ENCODE results near the gene CD2. TPM values are rescaled to one million over a fixed set of nuclear protein-coding genes. Genes with fewer than 3 reads are reported as not detected.

Gene CD2
- total and polyA plus RNA-seq, 8 donors = 1.7 to 14.3 (median 3.9) TPM; not detected in 1

DNA sequence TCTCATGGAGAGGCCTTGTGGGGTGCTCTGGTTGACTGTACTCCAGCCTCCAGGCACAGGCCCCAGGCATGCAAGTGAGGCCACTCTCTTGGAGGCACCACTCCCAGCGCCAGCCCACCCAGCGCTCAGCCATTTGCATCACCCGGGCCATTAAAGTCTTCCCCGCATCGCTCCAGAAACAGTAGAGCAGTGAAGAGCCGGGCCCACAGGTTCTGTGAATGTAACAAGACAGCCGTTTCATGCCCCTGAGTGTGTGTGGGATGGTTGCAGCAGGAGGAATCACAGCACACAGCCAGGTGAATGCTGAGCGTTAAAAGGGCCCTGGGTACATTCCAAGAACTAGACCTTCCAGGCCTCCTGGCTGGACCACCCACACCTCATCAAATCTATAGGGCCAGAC is 19.0 kb upstream of the CD2 start:
- Histone ChIP-seq H3K4me3 (no peak overlapping the region), H3K36me3 (no peaks in the 10 kb centered on the region), H3K4me1 (no peaks in the 10 kb centered on the region), H3K27me3 (no peaks in the 10 kb centered on the region), H3K27ac (no peak overlapping the region), H3K9me3 (no peaks in the 10 kb centered on the region)
- no peak for TF ChIP-seq POLR2AphosphoS5 (IDR thresholded peaks at IDR 0.05)
- TF ChIP-seq, protein P1, sequence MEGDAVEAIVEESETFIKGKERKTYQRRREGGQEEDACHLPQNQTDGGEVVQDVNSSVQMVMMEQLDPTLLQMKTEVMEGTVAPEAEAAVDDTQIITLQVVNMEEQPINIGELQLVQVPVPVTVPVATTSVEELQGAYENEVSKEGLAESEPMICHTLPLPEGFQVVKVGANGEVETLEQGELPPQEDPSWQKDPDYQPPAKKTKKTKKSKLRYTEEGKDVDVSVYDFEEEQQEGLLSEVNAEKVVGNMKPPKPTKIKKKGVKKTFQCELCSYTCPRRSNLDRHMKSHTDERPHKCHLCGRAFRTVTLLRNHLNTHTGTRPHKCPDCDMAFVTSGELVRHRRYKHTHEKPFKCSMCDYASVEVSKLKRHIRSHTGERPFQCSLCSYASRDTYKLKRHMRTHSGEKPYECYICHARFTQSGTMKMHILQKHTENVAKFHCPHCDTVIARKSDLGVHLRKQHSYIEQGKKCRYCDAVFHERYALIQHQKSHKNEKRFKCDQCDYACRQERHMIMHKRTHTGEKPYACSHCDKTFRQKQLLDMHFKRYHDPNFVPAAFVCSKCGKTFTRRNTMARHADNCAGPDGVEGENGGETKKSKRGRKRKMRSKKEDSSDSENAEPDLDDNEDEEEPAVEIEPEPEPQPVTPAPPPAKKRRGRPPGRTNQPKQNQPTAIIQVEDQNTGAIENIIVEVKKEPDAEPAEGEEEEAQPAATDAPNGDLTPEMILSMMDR (IDR thresholded peaks at IDR 0.05) = no peak
- WGBS, 5 donors = 84 to 96% (median 87%) methylated on average over 8 of the region's 8 CpGs
- intact Hi-C loops (cut with DNase I; ENCODE audit: low total_unique reads) = loop anchor here (5.0 kb wide), 1 partner anchor 317 kb away; no protein-coding TSS in a partner anchor
- DNase-seq = no peak

DNA sequence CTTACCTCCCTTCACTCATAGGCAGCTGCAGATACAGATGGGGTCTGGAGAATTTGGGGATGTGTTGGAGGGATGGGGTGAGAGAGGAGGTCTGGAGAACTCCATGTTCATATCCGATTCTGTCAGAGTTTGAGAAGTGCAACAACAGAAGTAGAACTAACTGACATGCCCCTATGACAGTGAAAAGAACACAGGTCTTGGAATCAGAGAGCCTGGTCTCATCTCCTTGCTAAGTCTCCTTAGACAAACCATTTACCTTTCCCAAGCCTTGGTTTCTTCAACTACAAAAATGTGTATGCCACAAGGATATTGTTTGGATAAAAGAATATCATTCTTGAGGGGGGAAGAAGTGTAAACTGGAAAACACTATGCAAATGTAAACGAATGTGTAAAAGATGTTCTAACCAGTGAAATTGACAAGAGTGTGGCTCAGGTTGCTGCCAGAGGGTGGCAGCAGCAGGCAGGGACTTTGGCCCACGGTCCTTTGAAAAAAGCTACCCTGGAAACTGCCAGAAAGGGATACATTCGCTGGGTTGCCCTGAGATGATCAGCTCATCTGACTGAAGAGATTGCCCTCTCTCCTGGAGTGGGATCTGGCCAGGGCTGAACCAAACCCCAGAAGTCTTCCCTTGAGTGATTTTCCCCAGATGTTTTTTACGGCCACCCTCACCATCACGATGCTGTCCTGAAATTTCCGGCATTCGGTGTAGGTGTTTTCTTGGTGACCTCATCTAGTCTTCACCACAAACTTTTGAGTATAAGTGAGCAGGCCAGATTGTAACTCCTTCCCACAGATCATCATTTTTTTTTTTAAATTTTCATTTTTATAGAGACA is 17.0 kb upstream of the CD2 start:
- no peaks in the 10 kb centered on the region for H3K36me3 ChIP-seq
- peak; percentile 59 to 83 for DNase-seq
- intact Hi-C loops (cut with DNase I; ENCODE audit: low total_unique reads) = loop anchor here (5.0 kb wide), 1 partner anchor 315 kb away; no protein-coding TSS in a partner anchor
- no peaks in the 10 kb centered on the region for H3K27me3 ChIP-seq
- no peak for TF ChIP-seq EP300 (IDR thresholded peaks at IDR 0.05)
- TF ChIP-seq, protein P1 (IDR thresholded peaks at IDR 0.05) = peak in 5 of 7 experiments; percentile 47 to 73 (median 67)
- peak overlapping the region in 2 of 5 donors; percentile 17 to 43 for H3K27ac ChIP-seq
- H3K4me3 ChIP-seq = no peak overlapping the region
- no peaks in the 10 kb centered on the region for H3K4me1 ChIP-seq
- H3K9me3 ChIP-seq = peaks cover 0 to 4% (median 0%) of the 10 kb centered on the region in 4 donors
- 39 to 51% (median 46%) methylated on average over 8 of the region's 8 CpGs for WGBS, 5 donors

DNA sequence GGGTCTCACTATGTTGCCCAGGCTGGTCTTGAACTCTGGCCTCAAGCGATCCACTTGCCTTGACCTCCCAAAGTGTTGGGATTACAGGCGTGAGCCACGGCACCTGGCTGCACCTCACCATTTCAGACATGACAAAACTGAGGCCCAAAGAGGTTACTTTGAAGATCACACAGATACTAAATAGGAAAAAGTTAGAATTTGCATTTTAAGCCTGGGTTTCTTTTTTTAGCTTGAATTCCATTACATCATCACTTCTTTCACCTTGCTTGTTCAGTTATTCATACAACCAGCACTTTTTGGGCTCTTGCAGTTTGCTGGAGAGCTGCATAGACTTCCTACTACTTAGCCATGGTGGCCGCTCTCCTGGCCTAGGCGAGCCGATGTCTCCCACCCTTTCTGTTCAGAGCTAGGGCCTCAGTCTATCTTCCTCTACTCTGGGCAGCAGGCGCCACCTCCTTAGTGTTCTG is 16.3 kb upstream of the CD2 start:
- WGBS, 5 donors = 84 to 91% (median 86%) methylated on average over 7 of the region's 7 CpGs
- no peak for DNase-seq
- no peaks in the 10 kb centered on the region for H3K4me1 ChIP-seq
- H3K36me3 ChIP-seq = no peaks in the 10 kb centered on the region
- H3K9me3 ChIP-seq = peaks cover under 1 to 10% (median 3%) of the 10 kb centered on the region in 4 donors
- H3K27me3 ChIP-seq = no peaks in the 10 kb centered on the region
- TF ChIP-seq EP300 (IDR thresholded peaks at IDR 0.05) (no peak), POLR2A (IDR thresholded peaks at IDR 0.05) (no peak), POLR2AphosphoS5 (IDR thresholded peaks at IDR 0.05) (no peak)
- TF ChIP-seq, protein P1 (IDR thresholded peaks at IDR 0.05) = no peak
- intact Hi-C loops (cut with DNase I; ENCODE audit: low total_unique reads) = loop anchor here (5.0 kb wide), 1 partner anchor 314 kb away; no protein-coding TSS in a partner anchor
- peak overlapping the region in 4 of 5 donors; percentile 17 to 43 (median 31) for H3K27ac ChIP-seq
- H3K4me3 ChIP-seq = no peak overlapping the region

DNA sequence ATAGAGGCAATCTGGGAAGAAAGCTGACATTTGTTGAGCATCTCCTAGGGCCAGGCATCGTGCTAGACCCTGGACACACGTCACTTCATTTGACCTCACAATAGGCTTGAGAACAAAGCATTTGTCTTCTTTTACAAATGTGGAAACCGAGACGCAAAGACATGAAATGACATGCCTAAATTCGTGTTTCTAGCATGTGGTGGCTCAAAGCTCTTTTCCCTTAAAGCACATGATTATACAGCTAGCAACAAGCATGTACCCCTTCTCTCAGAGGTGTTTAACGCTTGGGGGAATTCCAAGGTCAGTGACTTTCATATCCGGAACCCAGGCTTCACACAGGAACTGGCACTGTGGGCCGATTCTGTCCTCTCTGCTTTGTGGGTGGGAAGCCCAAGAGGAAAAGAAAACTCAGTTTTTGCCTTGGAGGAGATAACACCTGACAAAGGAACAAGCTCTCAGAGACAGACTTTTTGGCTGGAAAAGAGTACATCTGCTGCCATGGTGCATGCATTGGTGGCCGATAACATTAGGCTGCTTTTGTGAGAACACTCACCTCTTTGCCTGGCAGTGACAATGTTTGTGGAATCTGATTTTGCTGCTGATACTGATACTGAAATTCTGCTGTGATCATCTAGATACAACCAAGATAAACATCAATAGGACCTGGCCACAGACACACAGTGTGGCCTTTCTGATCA is 15.4 kb upstream of the CD2 start:
- Histone ChIP-seq H3K36me3 (no peaks in the 10 kb centered on the region), H3K4me3 (no peak overlapping the region), H3K4me1 (no peaks in the 10 kb centered on the region), H3K27me3 (no peaks in the 10 kb centered on the region), H3K27ac (peak overlapping the region in 3 of 5 donors; percentile 17 to 42 (median 20)), H3K9me3 (peaks cover 9 to 19% (median 13%) of the 10 kb centered on the region in 4 donors)
- TF ChIP-seq, protein P1 (IDR thresholded peaks at IDR 0.05) = no peak
- TF ChIP-seq EP300 (IDR thresholded peaks at IDR 0.05) (no peak), POLR2AphosphoS5 (IDR thresholded peaks at IDR 0.05) (no peak), POLR2A (IDR thresholded peaks at IDR 0.05) (no peak)
- intact Hi-C loops (cut with DNase I; ENCODE audit: low total_unique reads) = loop anchor here (5.0 kb wide), 1 partner anchor 313 kb away; no protein-coding TSS in a partner anchor
- peak in 1 of 2 donors; percentile 47 for DNase-seq
- WGBS, 5 donors = 67 to 80% (median 69%) methylated on average over 9 of the region's 9 CpGs

Measured in stomach (tissue), 9 donors.